ENCODE measurements around the gene KATNIP. TPM values are rescaled to one million over a fixed set of nuclear protein-coding genes. Genes with fewer than 3 reads are reported as not detected.

KATNIP gene
- polyA plus RNA-seq, 1 experiment, result 21.2 TPM

DNA sequence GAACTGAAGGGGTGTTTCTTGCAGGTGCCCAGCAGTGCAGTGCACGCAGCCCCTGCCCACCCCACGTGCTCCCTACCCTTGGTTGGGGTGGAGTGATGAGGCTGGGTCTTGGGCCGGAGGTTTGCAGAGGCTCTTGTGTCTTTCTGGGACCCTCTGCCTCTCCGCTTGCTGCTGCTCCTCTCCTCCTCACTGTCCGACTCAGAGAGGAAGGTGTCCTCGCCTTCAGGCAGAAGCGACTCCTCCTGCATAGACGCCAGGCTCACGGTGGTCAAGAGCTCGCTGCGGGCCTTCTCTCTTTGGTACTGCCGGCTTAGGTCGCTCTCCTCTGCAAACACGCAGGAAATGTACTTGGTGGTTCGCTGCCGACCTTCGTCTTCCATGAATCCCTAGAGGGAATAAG lies 43.2 kb upstream of the KATNIP start:
- no peaks in the 10 kb centered on the region for H3K27me3 ChIP-seq (ENCODE audit: control insufficient read depth, insufficient read depth, low read length)
- ChIA-PET POLR2A (no interaction called here), CTCF (no interaction called here)
- no peak overlapping the region for H3K4me3 ChIP-seq (ENCODE audit: low read depth, low read length)
- no peak overlapping the region for H3K27ac ChIP-seq (ENCODE audit: low read depth, low read length)
- TF ChIP-seq, protein P1, sequence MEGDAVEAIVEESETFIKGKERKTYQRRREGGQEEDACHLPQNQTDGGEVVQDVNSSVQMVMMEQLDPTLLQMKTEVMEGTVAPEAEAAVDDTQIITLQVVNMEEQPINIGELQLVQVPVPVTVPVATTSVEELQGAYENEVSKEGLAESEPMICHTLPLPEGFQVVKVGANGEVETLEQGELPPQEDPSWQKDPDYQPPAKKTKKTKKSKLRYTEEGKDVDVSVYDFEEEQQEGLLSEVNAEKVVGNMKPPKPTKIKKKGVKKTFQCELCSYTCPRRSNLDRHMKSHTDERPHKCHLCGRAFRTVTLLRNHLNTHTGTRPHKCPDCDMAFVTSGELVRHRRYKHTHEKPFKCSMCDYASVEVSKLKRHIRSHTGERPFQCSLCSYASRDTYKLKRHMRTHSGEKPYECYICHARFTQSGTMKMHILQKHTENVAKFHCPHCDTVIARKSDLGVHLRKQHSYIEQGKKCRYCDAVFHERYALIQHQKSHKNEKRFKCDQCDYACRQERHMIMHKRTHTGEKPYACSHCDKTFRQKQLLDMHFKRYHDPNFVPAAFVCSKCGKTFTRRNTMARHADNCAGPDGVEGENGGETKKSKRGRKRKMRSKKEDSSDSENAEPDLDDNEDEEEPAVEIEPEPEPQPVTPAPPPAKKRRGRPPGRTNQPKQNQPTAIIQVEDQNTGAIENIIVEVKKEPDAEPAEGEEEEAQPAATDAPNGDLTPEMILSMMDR (IDR thresholded peaks at IDR 0.05; ENCODE audit: low read depth, low read length), result no peak
- DNase-seq (ENCODE audit: low read depth, low spot score), result no peak
- no peaks in the 10 kb centered on the region for H3K9me3 ChIP-seq (ENCODE audit: control insufficient read depth, insufficient read depth, low read length)

DNA sequence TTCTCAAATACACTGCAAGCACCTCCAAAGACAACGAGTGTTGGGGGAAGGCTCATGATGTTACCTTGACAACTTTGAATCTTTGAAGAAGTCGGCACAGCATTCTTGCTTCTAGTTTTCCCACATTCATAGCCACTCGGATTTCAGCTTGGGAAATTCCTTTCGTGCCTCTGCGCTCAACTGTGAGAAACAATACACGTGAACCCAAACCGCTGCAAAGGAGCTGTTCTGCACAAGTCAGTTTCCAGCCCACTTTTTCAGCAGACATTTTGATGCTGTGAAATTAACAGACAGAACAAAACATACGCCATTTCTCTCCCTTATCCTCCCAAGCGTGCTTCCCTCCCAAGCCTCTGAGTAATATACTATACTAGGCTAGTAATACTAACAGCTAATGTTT lies 41.5 kb upstream of the KATNIP start:
- Histone ChIP-seq H3K27ac (ENCODE audit: low read depth, low read length) (no peak overlapping the region), H3K9me3 (ENCODE audit: control insufficient read depth, insufficient read depth, low read length) (no peaks in the 10 kb centered on the region), H3K27me3 (ENCODE audit: control insufficient read depth, insufficient read depth, low read length) (no peaks in the 10 kb centered on the region), H3K4me3 (ENCODE audit: low read depth, low read length) (no peak overlapping the region)
- ChIA-PET POLR2A (no interaction called here), CTCF (no interaction called here)
- TF ChIP-seq, protein P1 (IDR thresholded peaks at IDR 0.05; ENCODE audit: low read depth, low read length), result no peak
- no peak for DNase-seq (ENCODE audit: low read depth, low spot score)

DNA sequence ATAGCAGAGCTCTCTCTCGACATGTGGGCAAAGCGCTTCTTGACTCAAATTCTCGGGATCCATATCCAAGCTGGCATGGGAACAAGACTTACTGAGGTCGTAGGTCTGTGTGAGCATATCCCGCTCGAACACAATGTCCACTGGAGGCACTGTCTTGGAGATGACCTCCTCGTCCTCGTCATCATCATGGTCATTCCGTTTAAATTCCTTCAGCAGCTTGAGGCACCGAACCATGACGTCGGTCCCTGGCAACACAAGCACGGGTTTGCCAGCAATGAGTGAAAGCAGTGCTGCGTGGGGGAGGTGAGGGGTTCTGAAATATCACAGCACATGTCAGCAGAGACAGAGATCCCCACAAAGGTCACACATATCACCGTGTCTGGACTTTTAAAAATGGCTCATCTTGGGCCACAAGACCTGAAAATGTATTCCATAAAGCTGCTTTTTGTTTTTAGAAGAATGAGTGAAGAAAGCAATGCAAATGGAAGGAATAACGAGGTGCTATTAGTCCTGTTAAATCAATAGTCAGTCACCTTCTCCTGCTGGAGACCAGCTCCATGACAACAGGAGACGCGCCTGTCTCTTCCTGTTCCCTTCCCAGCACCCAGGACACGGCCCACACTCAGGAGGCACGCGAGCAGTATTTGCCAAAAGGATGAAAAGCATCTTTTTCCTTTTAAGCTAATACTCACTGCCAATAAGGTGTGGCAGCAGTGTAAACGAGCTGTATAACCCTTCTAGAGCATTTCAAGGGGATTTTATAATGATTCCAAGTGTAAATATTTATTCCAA lies 38.1 kb upstream of the KATNIP start:
- no peak overlapping the region for H3K27ac ChIP-seq (ENCODE audit: low read depth, low read length)
- H3K27me3 ChIP-seq (ENCODE audit: control insufficient read depth, insufficient read depth, low read length), result no peaks in the 10 kb centered on the region
- H3K9me3 ChIP-seq (ENCODE audit: control insufficient read depth, insufficient read depth, low read length), result no peaks in the 10 kb centered on the region; the same call in 1 of the 2 replicates
- ChIA-PET CTCF (interaction anchor here (0.6 kb wide), 1 partner anchor 128 kb away, joined by 3 read pairs; no protein-coding TSS in a partner anchor), POLR2A (no interaction called here)
- DNase-seq (ENCODE audit: low read depth, low spot score), result no peak
- no peak overlapping the region for H3K4me3 ChIP-seq (ENCODE audit: low read depth, low read length)
- TF ChIP-seq, protein P1 (IDR thresholded peaks at IDR 0.05; ENCODE audit: low read depth, low read length), result no peak

DNA sequence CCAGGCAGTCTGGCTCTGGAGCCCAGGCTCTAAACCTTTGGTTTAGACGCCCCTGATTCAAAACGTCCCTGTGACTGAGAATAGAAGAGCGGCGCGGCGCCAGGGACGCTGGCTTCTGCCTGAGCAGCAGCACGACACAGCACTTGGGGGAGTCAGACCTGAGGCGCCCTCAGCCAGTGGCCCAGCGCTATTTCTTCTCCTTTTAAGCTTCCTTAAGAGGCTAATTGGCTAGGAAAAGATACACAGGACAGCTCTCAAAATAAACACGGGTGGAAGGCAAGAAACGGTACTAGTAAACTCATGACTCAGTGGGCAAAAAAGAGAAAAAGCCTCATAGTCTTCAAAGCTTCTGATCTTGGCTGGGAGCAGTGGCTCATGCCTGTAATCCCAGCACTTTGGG lies 35.1 kb upstream of the KATNIP start:
- Histone ChIP-seq H3K27me3 (ENCODE audit: control insufficient read depth, insufficient read depth, low read length) (no peaks in the 10 kb centered on the region), H3K27ac (ENCODE audit: low read depth, low read length) (no peak overlapping the region), H3K9me3 (ENCODE audit: control insufficient read depth, insufficient read depth, low read length) (no peaks in the 10 kb centered on the region; the same call in 1 of the 2 replicates), H3K4me3 (ENCODE audit: low read depth, low read length) (no peak overlapping the region)
- CTCF ChIA-PET, result interaction anchor here (0.8 to 2.0 kb wide), 6 partner anchors 9 to 556 kb away, joined by 3 to 4 read pairs (median 4); no protein-coding TSS in a partner anchor
- DNase-seq (ENCODE audit: low read depth, low spot score), result peak; percentile 16
- TF ChIP-seq, protein P1 (IDR thresholded peaks at IDR 0.05; ENCODE audit: low read depth, low read length), result no peak
- POLR2A ChIA-PET, result no interaction called here

DNA sequence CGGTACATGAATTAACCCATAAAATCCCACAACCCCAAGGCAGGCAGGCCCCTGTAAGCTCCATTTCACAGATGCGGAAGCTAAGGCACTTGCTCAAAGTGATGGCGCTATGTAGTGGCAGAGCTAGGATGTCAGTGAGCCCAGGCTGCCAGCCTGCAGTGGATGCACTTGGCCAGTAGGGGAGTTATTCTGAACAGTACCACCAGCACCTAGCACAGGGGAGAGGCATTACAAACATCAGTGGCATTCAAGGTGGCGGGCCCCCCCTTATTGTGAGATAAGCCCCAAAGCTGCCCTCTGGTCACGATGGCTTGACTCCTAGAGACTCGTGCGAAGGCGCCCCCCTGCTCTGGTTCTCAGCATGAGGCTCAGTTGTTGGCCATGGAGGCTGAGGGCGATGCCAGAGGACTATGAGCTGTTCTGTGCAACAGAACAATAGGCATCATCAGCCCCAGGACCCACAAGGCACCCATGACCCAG lies 34.0 kb upstream of the KATNIP start:
- DNase-seq (ENCODE audit: low read depth, low spot score), result no peak
- no peaks in the 10 kb centered on the region for H3K27me3 ChIP-seq (ENCODE audit: control insufficient read depth, insufficient read depth, low read length)
- POLR2A ChIA-PET, result no interaction called here
- no peak overlapping the region for H3K4me3 ChIP-seq (ENCODE audit: low read depth, low read length)
- peak overlapping the region; percentile 31 for H3K27ac ChIP-seq (ENCODE audit: low read depth, low read length)
- CTCF ChIA-PET, result interaction anchor here (0.8 to 2.0 kb wide), 4 partner anchors 12 to 555 kb away, joined by 3 to 4 read pairs (median 4); no protein-coding TSS in a partner anchor
- H3K9me3 ChIP-seq (ENCODE audit: control insufficient read depth, insufficient read depth, low read length), result no peaks in the 10 kb centered on the region; the same call in 1 of the 2 replicates
- TF ChIP-seq, protein P1 (IDR thresholded peaks at IDR 0.05; ENCODE audit: low read depth, low read length), result peak; percentile 61
